IMR-90 (cell line): ENCODE data around the gene MSH6. TPM values are rescaled to one million over a fixed set of nuclear protein-coding genes. Genes with fewer than 3 reads are reported as not detected.

ENCODE experiments used
- ATAC-seq: fragments of 200-7000 bp; cut with Tn5 transposase; 2 replicates; pipeline ENCODE4 v1.9.1; 2020; ENCODE audit warnings: low read depth, mild to moderate bottlenecking, moderate library complexity
- BruUV-seq: library from RNA; stranded (reverse); fragments of 400-500 nt; replicated peaks from 2 replicates; lab custom pipeline; 2021; lab: Mats Ljungman, UMichigan
- CTCF ChIA-PET: fragments of 300-600 bp; formaldehyde crosslinking; extraction: SDS; loops from one replicate; lab custom pipeline; 2021; ENCODE audit warnings: antibody characterized with exemption; lab: Yijun Ruan, JAX
- POLR2A ChIA-PET: fragments of 300-600 bp; sonication (Branson Sonifier 250); formaldehyde crosslinking; loops from one replicate; lab custom pipeline; 2022; ENCODE audit warnings: antibody characterized with exemption; ENCODE audit not compliant: unreplicated experiment; lab: Charles Lee
- DNase-seq: peaks from one replicate; pipeline ENCODE4 v3.0.0; 2013
- H2AFZ ChIP-seq: replicated peaks from 2 replicates; pipeline ENCODE3; 2013; ENCODE audit warnings: low read length, mild to moderate bottlenecking; ENCODE audit not compliant: poor library complexity
- H2AK5ac ChIP-seq: 2 replicates; pipeline ENCODE4 v1.6.1; 2013; ENCODE audit warnings: low read depth, low read length, inconsistent platforms
- H2AK9ac ChIP-seq: replicated peaks from 2 replicates; pipeline ENCODE3; 2013; ENCODE audit warnings: mild to moderate bottlenecking, low read depth, low read length, moderate library complexity; ENCODE audit not compliant: poor library complexity
- H2BK120ac ChIP-seq: 2 replicates; pipeline ENCODE4 v1.6.1; 2013; ENCODE audit warnings: low read depth, low read length, inconsistent platforms
- H2BK15ac ChIP-seq: 3 replicates; pipeline ENCODE4 v1.6.1; 2013; ENCODE audit warnings: low read depth, low read length, inconsistent platforms
- H2BK20ac ChIP-seq: 2 replicates; pipeline ENCODE4 v1.6.1; 2013; ENCODE audit warnings: low read depth, mild to moderate bottlenecking, inconsistent platforms, low read length, moderate library complexity
- H2BK5ac ChIP-seq: 2 replicates; pipeline ENCODE4 v1.6.1; 2013; ENCODE audit warnings: mild to moderate bottlenecking, low read depth, low read length, inconsistent platforms; ENCODE audit not compliant: poor library complexity, severe bottlenecking
- H3K14ac ChIP-seq: replicated peaks from 2 replicates; pipeline ENCODE4 v1.6.1; 2013; ENCODE audit warnings: low read depth, low read length, inconsistent platforms
- H3K18ac ChIP-seq: 2 replicates; pipeline ENCODE4 v1.6.1; 2013; ENCODE audit warnings: low read depth, low read length, control low read depth
- H3K23ac ChIP-seq: 2 replicates; pipeline ENCODE4 v1.6.1; 2013; ENCODE audit warnings: low read depth, low read length, inconsistent platforms
- H3K27ac ChIP-seq: 2 replicates; pipeline ENCODE4 v1.5.1; 2013; ENCODE audit warnings: mild to moderate bottlenecking, control low read depth, low read length; ENCODE audit not compliant: insufficient read depth
- H3K27me3 ChIP-seq: 2 replicates; pipeline ENCODE4 v1.6.1; 2013; ENCODE audit warnings: low read length; ENCODE audit not compliant: control insufficient read depth, insufficient read depth
- H3K36me3 ChIP-seq: 2 replicates; pipeline ENCODE4 v1.6.1; 2013; ENCODE audit warnings: low read length, mixed read lengths; ENCODE audit not compliant: control insufficient read depth, insufficient read depth
- H3K4ac ChIP-seq: 2 replicates; pipeline ENCODE4 v1.6.1; 2013; ENCODE audit warnings: low read depth, low read length, inconsistent platforms
- H3K4me1 ChIP-seq: 2 replicates; pipeline ENCODE4 v1.6.1; 2013; ENCODE audit warnings: low read length, mixed read lengths; ENCODE audit not compliant: control insufficient read depth, insufficient read depth
- H3K4me2 ChIP-seq: 2 replicates; pipeline ENCODE4 v1.6.1; 2013; ENCODE audit warnings: low read depth, mild to moderate bottlenecking, control low read depth, low read length, moderate library complexity
- H3K4me3 ChIP-seq: 2 replicates; pipeline ENCODE4 v1.5.1; 2013; ENCODE audit warnings: low read depth, mild to moderate bottlenecking, control low read depth, low read length, moderate library complexity; ENCODE audit not compliant: insufficient read depth
- H3K56ac ChIP-seq: 2 replicates; pipeline ENCODE4 v1.6.1; 2013; ENCODE audit warnings: low read length, inconsistent platforms; ENCODE audit not compliant: insufficient read depth; ENCODE audit errors: extremely low read depth
- H3K79me1 ChIP-seq, 2 experiments: 2 replicates each; pipeline ENCODE4 v1.6.1; 2013; ENCODE audit warnings: low read length in 2 of 2, inconsistent platforms in 1 of 2, low read depth in 1 of 2
- H3K9ac ChIP-seq: 2 replicates; pipeline ENCODE4 v1.6.1; 2013; ENCODE audit warnings: low read depth, low read length, control low read depth
- H3K9me1 ChIP-seq: 2 replicates; pipeline ENCODE4 v1.6.1; 2013; ENCODE audit warnings: low read length, inconsistent platforms; ENCODE audit not compliant: insufficient read depth
- H3K9me3 ChIP-seq: 2 replicates; pipeline ENCODE4 v1.6.1; 2013; ENCODE audit warnings: low read length; ENCODE audit not compliant: control insufficient read depth, insufficient read depth
- H4K20me1 ChIP-seq: 2 replicates; pipeline ENCODE4 v1.6.1; 2013; ENCODE audit warnings: low read length, inconsistent platforms; ENCODE audit not compliant: insufficient read depth
- H4K5ac ChIP-seq: 2 replicates; pipeline ENCODE4 v1.6.1; 2013; ENCODE audit warnings: mild to moderate bottlenecking, low read depth, low read length, control low read depth
- H4K8ac ChIP-seq, 2 experiments: 2 replicates each; pipeline ENCODE4 v1.6.1; 2013; ENCODE audit warnings: low read depth in 2 of 2, low read length in 2 of 2, control low read depth in 1 of 2, inconsistent platforms in 1 of 2
- H4K91ac ChIP-seq: 2 replicates; pipeline ENCODE4 v1.6.1; 2013; ENCODE audit warnings: low read depth, low read length, inconsistent platforms; ENCODE audit not compliant: insufficient read depth
- BHLHE40 ChIP-seq: fragments of 150-350 bp; IDR thresholded peaks from 2 replicates; pipeline ENCODE4 v1.6.1; 2016; ENCODE audit warnings: mild to moderate bottlenecking, low read depth, low read length
- CEBPB ChIP-seq: IDR thresholded peaks from 2 replicates; pipeline ENCODE4 v1.6.1; 2012; ENCODE audit warnings: low read depth, low read length, improper control_type of control experiment
- CHD1 ChIP-seq: IDR thresholded peaks from 2 replicates; pipeline ENCODE4 v1.6.1; 2012; ENCODE audit warnings: low read depth, low read length, improper control_type of control experiment
- ELK1 ChIP-seq: fragments of 150-350 bp; IDR thresholded peaks from 2 replicates; pipeline ENCODE4 v1.6.1; 2016; ENCODE audit warnings: low read depth, mild to moderate bottlenecking, low read length, moderate library complexity, borderline replicate concordance
- FOS ChIP-seq: fragments of 150-350 bp; IDR thresholded peaks from 2 replicates; pipeline ENCODE4 v1.6.1; 2016; ENCODE audit warnings: low read depth, low read length
- MAFK ChIP-seq: IDR thresholded peaks from 2 replicates; pipeline ENCODE4 v1.6.1; 2012; ENCODE audit warnings: low read depth, low read length, improper control_type of control experiment
- MAZ ChIP-seq: IDR thresholded peaks from 2 replicates; pipeline ENCODE4 v1.6.1; 2012; ENCODE audit warnings: low read depth, mild to moderate bottlenecking, low read length, improper control_type of control experiment, moderate library complexity, borderline replicate concordance
- MXI1 ChIP-seq: IDR thresholded peaks from 2 replicates; pipeline ENCODE4 v1.6.1; 2012; ENCODE audit warnings: low read depth, mild to moderate bottlenecking, low read length, moderate library complexity, borderline replicate concordance
- NFE2L2 ChIP-seq: fragments of 150-350 bp; IDR thresholded peaks from 2 replicates; pipeline ENCODE4 v1.6.1; 2016; ENCODE audit warnings: low read depth, mild to moderate bottlenecking, low read length
- POLR2A ChIP-seq: IDR thresholded peaks from 2 replicates; pipeline ENCODE4 v1.6.1; 2012; ENCODE audit warnings: mild to moderate bottlenecking, low read depth, low read length
- RAD21 ChIP-seq: IDR thresholded peaks from 2 replicates; pipeline ENCODE4 v1.6.1; 2012; ENCODE audit warnings: low read length, improper control_type of control experiment
- RCOR1 ChIP-seq: IDR thresholded peaks from 2 replicates; pipeline ENCODE4 v1.6.1; 2012; ENCODE audit warnings: mild to moderate bottlenecking, low read length, improper control_type of control experiment; ENCODE audit not compliant: insufficient replicate concordance
- RFX5 ChIP-seq: IDR thresholded peaks from 2 replicates; pipeline ENCODE4 v1.8.0; 2012; ENCODE audit warnings: low read depth, mild to moderate bottlenecking, low read length, moderate library complexity
- SMC3 ChIP-seq: fragments of 150-350 bp; IDR thresholded peaks from 2 replicates; pipeline ENCODE4 v1.6.1; 2016; ENCODE audit warnings: low read depth, mild to moderate bottlenecking, antibody characterized with exemption, low read length, moderate library complexity
- WGBS, 2 experiments: methylation state at CpG; one replicate each; pipeline versions ENCODE4 v1.1.5 to v1.1.7; 2013; ENCODE audit warnings: missing lambda C conversion rate in 2 of 2; ENCODE audit not compliant: insufficient read length in 1 of 2; ENCODE audit errors: extremely low coverage in 2 of 2; 5-methylcytosine and 5-hydroxymethylcytosine counted together
- dilution Hi-C: fragments of 300-500 bp; cut with HindIII; formaldehyde crosslinking; loops from one replicate; pipeline ENCODE4 v1.14.3; 2018; ENCODE audit warnings: low sequenced_read_pairs; ENCODE audit not compliant: unreplicated experiment
- in situ Hi-C: fragments of 300-500 bp; cut with MboI; formaldehyde crosslinking; loops from 3 replicates; pipeline ENCODE4 v1.14.3; 2019; ENCODE audit warnings: low sequenced_read_pairs, inconsistent platforms, mixed read lengths
- intact Hi-C: fragments of 100-400 bp; cut with micrococcal nuclease; formaldehyde crosslinking; loops from 2 replicates; pipeline ENCODE4 v1.10.0; 2022
- polyA plus RNA-seq, 3 experiments: library from polyadenylated mRNA; depleted of rRNA; stranded (reverse); fragments of >200 nt; gene quantifications; 2 replicates each; pipeline ENCODE4 v1.2.3, GENCODE V29; 2012; ENCODE audit warnings: low replicate concordance in 1 of 3
- total RNA-seq: library from RNA; depleted of rRNA; stranded (reverse); fragments of >200 nt; gene quantifications from 2 replicates; pipeline ENCODE4 v1.2.3, GENCODE V29; 2012
- TF ChIP-seq, protein P1 (sequence below): fragments of 150-350 bp; IDR thresholded peaks from 2 replicates; pipeline ENCODE4 v1.6.1; 2017; ENCODE audit warnings: mild to moderate bottlenecking, antibody characterized with exemption, low read length, low read depth
- TF ChIP-seq, protein P2 (sequence below): conservative IDR thresholded peaks from 2 replicates; pipeline ENCODE4 v1.5.1; 2012; ENCODE audit warnings: mild to moderate bottlenecking, low read depth, low read length, improper control_type of control experiment

Gene MSH6
- total and polyA plus RNA-seq, 2 of the 4 experiments (the other 2 are of a cell fraction), result 17.1 to 48.9 TPM

GRCh38 chr2:47779426-47779790, 3.5 kb upstream of the MSH6 start:
- H2BK120ac ChIP-seq, result no peak overlapping the region
- no TSS peak for BruUV-seq
- H3K4ac ChIP-seq, result no peak overlapping the region
- H2AK5ac ChIP-seq, result no peak overlapping the region
- intact Hi-C loops, result no loop called here
- H4K5ac ChIP-seq, result no peak overlapping the region
- no peak overlapping the region for H2AFZ ChIP-seq
- dilution Hi-C loops, result no loop called here
- no peak overlapping the region for H3K4me3 ChIP-seq
- H4K8ac ChIP-seq, result no peak overlapping the region
- no peak overlapping the region for H2BK15ac ChIP-seq
- POLR2A ChIA-PET, result no interaction called here
- H2BK5ac ChIP-seq, result no peak overlapping the region
- H3K4me2 ChIP-seq, result no peak overlapping the region
- in situ Hi-C loops, result no loop called here
- no peak overlapping the region for H3K27ac ChIP-seq
- no peak overlapping the region for H3K18ac ChIP-seq
- CTCF ChIA-PET, result interaction anchor here (1.5 kb wide), 1 partner anchor 12 kb away, joined by 4 read pairs; no protein-coding TSS in a partner anchor
- no peaks in the 10 kb centered on the region for H3K36me3 ChIP-seq
- no peak overlapping the region for H3K23ac ChIP-seq
- DNase-seq, result no peak
- TF ChIP-seq RFX5, result no peak
- TF ChIP-seq SMC3, result no peak
- TF ChIP-seq, protein P1, sequence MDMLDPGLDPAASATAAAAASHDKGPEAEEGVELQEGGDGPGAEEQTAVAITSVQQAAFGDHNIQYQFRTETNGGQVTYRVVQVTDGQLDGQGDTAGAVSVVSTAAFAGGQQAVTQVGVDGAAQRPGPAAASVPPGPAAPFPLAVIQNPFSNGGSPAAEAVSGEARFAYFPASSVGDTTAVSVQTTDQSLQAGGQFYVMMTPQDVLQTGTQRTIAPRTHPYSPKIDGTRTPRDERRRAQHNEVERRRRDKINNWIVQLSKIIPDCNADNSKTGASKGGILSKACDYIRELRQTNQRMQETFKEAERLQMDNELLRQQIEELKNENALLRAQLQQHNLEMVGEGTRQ, result no peak
- TF ChIP-seq MAZ, result no peak
- no peak for TF ChIP-seq CEBPB
- TF ChIP-seq CHD1, result no peak
- TF ChIP-seq FOS, result no peak
- no peak for TF ChIP-seq NFE2L2
- TF ChIP-seq, protein P2, sequence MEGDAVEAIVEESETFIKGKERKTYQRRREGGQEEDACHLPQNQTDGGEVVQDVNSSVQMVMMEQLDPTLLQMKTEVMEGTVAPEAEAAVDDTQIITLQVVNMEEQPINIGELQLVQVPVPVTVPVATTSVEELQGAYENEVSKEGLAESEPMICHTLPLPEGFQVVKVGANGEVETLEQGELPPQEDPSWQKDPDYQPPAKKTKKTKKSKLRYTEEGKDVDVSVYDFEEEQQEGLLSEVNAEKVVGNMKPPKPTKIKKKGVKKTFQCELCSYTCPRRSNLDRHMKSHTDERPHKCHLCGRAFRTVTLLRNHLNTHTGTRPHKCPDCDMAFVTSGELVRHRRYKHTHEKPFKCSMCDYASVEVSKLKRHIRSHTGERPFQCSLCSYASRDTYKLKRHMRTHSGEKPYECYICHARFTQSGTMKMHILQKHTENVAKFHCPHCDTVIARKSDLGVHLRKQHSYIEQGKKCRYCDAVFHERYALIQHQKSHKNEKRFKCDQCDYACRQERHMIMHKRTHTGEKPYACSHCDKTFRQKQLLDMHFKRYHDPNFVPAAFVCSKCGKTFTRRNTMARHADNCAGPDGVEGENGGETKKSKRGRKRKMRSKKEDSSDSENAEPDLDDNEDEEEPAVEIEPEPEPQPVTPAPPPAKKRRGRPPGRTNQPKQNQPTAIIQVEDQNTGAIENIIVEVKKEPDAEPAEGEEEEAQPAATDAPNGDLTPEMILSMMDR, result no peak
- no peak for TF ChIP-seq RAD21
- TF ChIP-seq BHLHE40, result no peak
- no peak for TF ChIP-seq POLR2A
- no peak for TF ChIP-seq MXI1
- TF ChIP-seq ELK1, result no peak
- TF ChIP-seq MAFK, result no peak
- no peak for TF ChIP-seq RCOR1
- peaks cover 3% of the 10 kb centered on the region for H3K4me1 ChIP-seq
- no peaks in the 10 kb centered on the region for H3K9me3 ChIP-seq
- H3K79me1 ChIP-seq, result peaks cover 0 to 4% of the 10 kb centered on the region in 2 experiments; a peak in 3 of 4 replicates
- WGBS, 2 experiments, result 80% methylated on average over 1 of the region's 8 CpGs; no CpG with 5 or more reads in 1 of the 2 experiments
- no peak overlapping the region for H2BK20ac ChIP-seq
- no peak overlapping the region for H4K91ac ChIP-seq
- no peak overlapping the region for H3K9ac ChIP-seq
- no peak overlapping the region for H2AK9ac ChIP-seq
- H4K20me1 ChIP-seq, result peaks cover 10% of the 10 kb centered on the region
- H3K27me3 ChIP-seq, result no peaks in the 10 kb centered on the region
- no peak overlapping the region for H3K14ac ChIP-seq
- no peak for ATAC-seq
- H3K56ac ChIP-seq, result no peak overlapping the region
- no peaks in the 10 kb centered on the region for H3K9me1 ChIP-seq
